Endothelial cell (in vitro differentiated cells): Measurements from ENCODE around the gene TENM4. TPM values are rescaled to one million over a fixed set of nuclear protein-coding genes. Genes with fewer than 3 reads are reported as not detected.

ENCODE experiments used
- DNase-seq: peaks from one replicate; pipeline ENCODE4 v3.0.0; 2021; ENCODE audit warnings: low spot score
- H3K27ac Mint-ChIP-seq: one replicate; pipeline ENCODE4 v1.8.0; 2021; ENCODE audit warnings: mixed read lengths, inconsistent platforms; ENCODE audit not compliant: unreplicated experiment
- H3K27me3 Mint-ChIP-seq: one replicate; pipeline ENCODE4 v1.8.0; 2021; ENCODE audit warnings: mild to moderate bottlenecking, moderate library complexity, mixed read lengths, inconsistent platforms; ENCODE audit not compliant: unreplicated experiment
- H3K36me3 Mint-ChIP-seq: one replicate; pipeline ENCODE4 v1.8.0; 2021; ENCODE audit warnings: mild to moderate bottlenecking, low read depth, mixed read lengths, inconsistent platforms; ENCODE audit not compliant: unreplicated experiment
- H3K4me1 Mint-ChIP-seq: one replicate; pipeline ENCODE4 v1.8.0; 2021; ENCODE audit warnings: mild to moderate bottlenecking, mixed read lengths, inconsistent platforms; ENCODE audit not compliant: unreplicated experiment
- H3K4me3 Mint-ChIP-seq: one replicate; pipeline ENCODE4 v1.8.0; 2021; ENCODE audit warnings: mild to moderate bottlenecking, mixed read lengths, inconsistent platforms; ENCODE audit not compliant: unreplicated experiment
- H3K9me3 Mint-ChIP-seq: one replicate; pipeline ENCODE4 v1.8.0; 2021; ENCODE audit warnings: mixed read lengths, inconsistent platforms; ENCODE audit not compliant: unreplicated experiment
- CTCF ChIP-seq: fragments of 200-600 bp; sonication (generic); IDR thresholded peaks from one replicate; pipeline ENCODE4 v1.5.0; 2021; ENCODE audit warnings: antibody characterized with exemption; ENCODE audit not compliant: unreplicated experiment
- total RNA-seq: library from RNA; stranded (reverse); fragmentation: NEBNext Ultra II Directional; extraction: Animal tissue kit (Norgen Biotek cat#: 25700); gene quantifications from one replicate; pipeline ENCODE4 v1.2.1, GENCODE V29; 2021; ENCODE audit not compliant: unreplicated experiment

Gene TENM4
- total RNA-seq, 1 donor from 2014 or later: 1.8 TPM

GRCh38 chr11:79285756-79286155 lies 155.1 kb downstream of the TENM4 start:
- H3K27ac Mint-ChIP-seq: no peak overlapping the region
- no peak overlapping the region for H3K4me3 Mint-ChIP-seq
- H3K4me1 Mint-ChIP-seq: no peaks in the 10 kb centered on the region
- DNase-seq: no peak
- H3K27me3 Mint-ChIP-seq: no peaks in the 10 kb centered on the region
- TF ChIP-seq CTCF: no peak
- no peaks in the 10 kb centered on the region for H3K36me3 Mint-ChIP-seq
- H3K9me3 Mint-ChIP-seq: no peaks in the 10 kb centered on the region

- H3K4me1 Mint-ChIP-seq: no peaks in the 10 kb centered on the region
These were observed 164.0 kb downstream of the TENM4 start for GRCh38 chr11:79276736-79277325.

GRCh38 chr11:79274636-79275331 lies 166.0 kb downstream of the TENM4 start:
- TF ChIP-seq CTCF: no peak
- H3K9me3 Mint-ChIP-seq: no peaks in the 10 kb centered on the region
- DNase-seq: no peak
- no peak overlapping the region for H3K4me3 Mint-ChIP-seq
- H3K27me3 Mint-ChIP-seq: peaks cover 7% of the 10 kb centered on the region
- no peaks in the 10 kb centered on the region for H3K4me1 Mint-ChIP-seq
- no peaks in the 10 kb centered on the region for H3K36me3 Mint-ChIP-seq
- no peak overlapping the region for H3K27ac Mint-ChIP-seq

More at GRCh38 chr11:79276736-79277325, 164.0 kb downstream of the TENM4 start:
- DNase-seq: no peak
- Mint-ChIP-seq H3K27me3 (peaks cover 3% of the 10 kb centered on the region), H3K36me3 (no peaks in the 10 kb centered on the region), H3K9me3 (no peaks in the 10 kb centered on the region), H3K4me3 (no peak overlapping the region), H3K27ac (no peak overlapping the region)
- TF ChIP-seq CTCF: no peak

DNA sequence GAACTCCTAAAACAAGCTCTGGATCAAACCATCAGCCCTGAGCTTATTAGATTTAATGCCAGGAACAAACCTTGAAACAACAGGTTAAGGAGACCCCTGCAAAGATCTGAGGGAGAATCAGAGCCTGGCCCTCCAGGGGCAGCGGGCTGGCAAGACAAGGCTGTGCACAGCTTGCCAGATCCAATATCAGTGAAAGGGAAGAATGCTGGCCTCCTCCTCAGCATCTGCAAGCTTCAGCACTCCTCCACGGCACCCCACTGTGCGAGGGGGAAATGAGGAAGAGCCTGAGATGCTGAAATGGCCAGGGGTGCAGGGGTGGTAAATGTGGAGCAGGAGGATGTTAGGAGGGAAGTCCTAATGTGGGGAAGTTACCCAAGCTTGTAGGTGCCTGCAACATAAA lies 167.0 kb downstream of the TENM4 start:
- no peak for DNase-seq
- no peak overlapping the region for H3K4me3 Mint-ChIP-seq
- no peaks in the 10 kb centered on the region for H3K36me3 Mint-ChIP-seq
- peaks cover 4% of the 10 kb centered on the region for H3K27me3 Mint-ChIP-seq
- H3K9me3 Mint-ChIP-seq: no peaks in the 10 kb centered on the region
- no peak for TF ChIP-seq CTCF
- no peaks in the 10 kb centered on the region for H3K4me1 Mint-ChIP-seq
- H3K27ac Mint-ChIP-seq: no peak overlapping the region

- H3K4me1 Mint-ChIP-seq: no peaks in the 10 kb centered on the region
- H3K4me3 Mint-ChIP-seq: no peak overlapping the region
- H3K27ac Mint-ChIP-seq: no peak overlapping the region
- peaks cover 4% of the 10 kb centered on the region for H3K27me3 Mint-ChIP-seq
- no peaks in the 10 kb centered on the region for H3K9me3 Mint-ChIP-seq
- no peak for DNase-seq
- no peak for TF ChIP-seq CTCF
- no peaks in the 10 kb centered on the region for H3K36me3 Mint-ChIP-seq
These were observed 171.1 kb downstream of the TENM4 start for GRCh38 chr11:79269611-79270307.
